ENCODE measurements around the gene GABRR1.

Gene GABRR1

GRCh38 chr6:89184344-89184743, 32.8 kb downstream of the GABRR1 start:
- no peaks in the 10 kb centered on the region for H3K9me2 ChIP-seq (ENCODE audit: low read depth, low read length)
- H2AFZ ChIP-seq (ENCODE audit: low read length) = no peak overlapping the region
- no peaks in the 10 kb centered on the region for H3F3A ChIP-seq (ENCODE audit: insufficient read depth, low read length)
- H3K9ac ChIP-seq (ENCODE audit: low read length) = no peak overlapping the region
- no peaks in the 10 kb centered on the region for H3K4me1 ChIP-seq (ENCODE audit: insufficient read depth, low read length, severe bottlenecking)
- no peaks in the 10 kb centered on the region for H3K9me3 ChIP-seq (ENCODE audit: low read length)
- no peaks in the 10 kb centered on the region for H3K79me2 ChIP-seq (ENCODE audit: insufficient read depth, low read length)
- TF ChIP-seq EZH2 (IDR thresholded peaks at IDR 0.05; ENCODE audit: borderline replicate concordance, low read length) (no peak), CTCF (IDR thresholded peaks at IDR 0.05; ENCODE audit: low read length) (no peak)
- no peak overlapping the region for H3K27ac ChIP-seq (ENCODE audit: low read depth, low read length, poor library complexity, severe bottlenecking)
- H4K20me1 ChIP-seq (ENCODE audit: insufficient read depth, low read length) = no peaks in the 10 kb centered on the region
- H3K4me2 ChIP-seq (ENCODE audit: low read length) = no peak overlapping the region
- no peaks in the 10 kb centered on the region; the same call in 1 of the 2 replicates for H3K27me3 ChIP-seq (ENCODE audit: insufficient read depth, low read length)
- no peak overlapping the region for H3K4me3 ChIP-seq (ENCODE audit: low read depth, low read length, poor library complexity, severe bottlenecking)
- no peaks in the 10 kb centered on the region for H3K36me3 ChIP-seq (ENCODE audit: insufficient read depth, low read length)

GRCh38 chr6:89183294-89183693, 33.9 kb downstream of the GABRR1 start:
- Histone ChIP-seq H3K4me3 (ENCODE audit: low read depth, low read length, poor library complexity, severe bottlenecking) (no peak overlapping the region), H3K27me3 (ENCODE audit: insufficient read depth, low read length) (no peaks in the 10 kb centered on the region; the same call in 1 of the 2 replicates), H2AFZ (ENCODE audit: low read length) (no peak overlapping the region), H3K9me2 (ENCODE audit: low read depth, low read length) (no peaks in the 10 kb centered on the region), H4K20me1 (ENCODE audit: insufficient read depth, low read length) (no peaks in the 10 kb centered on the region), H3K4me1 (ENCODE audit: insufficient read depth, low read length, severe bottlenecking) (no peaks in the 10 kb centered on the region), H3F3A (ENCODE audit: insufficient read depth, low read length) (no peaks in the 10 kb centered on the region), H3K36me3 (ENCODE audit: insufficient read depth, low read length) (no peaks in the 10 kb centered on the region), H3K79me2 (ENCODE audit: insufficient read depth, low read length) (no peaks in the 10 kb centered on the region), H3K9ac (ENCODE audit: low read length) (no peak overlapping the region), H3K4me2 (ENCODE audit: low read length) (no peak overlapping the region), H3K27ac (ENCODE audit: low read depth, low read length, poor library complexity, severe bottlenecking) (no peak overlapping the region), H3K9me3 (ENCODE audit: low read length) (no peaks in the 10 kb centered on the region)
- no peak for TF ChIP-seq EZH2 (IDR thresholded peaks at IDR 0.05; ENCODE audit: borderline replicate concordance, low read length)

- no peak overlapping the region for H2AFZ ChIP-seq (ENCODE audit: low read length)
- no peak overlapping the region for H3K27ac ChIP-seq (ENCODE audit: low read depth, low read length, poor library complexity, severe bottlenecking)
- no peaks in the 10 kb centered on the region for H3K9me3 ChIP-seq (ENCODE audit: low read length)
- no peak for TF ChIP-seq CTCF (IDR thresholded peaks at IDR 0.05; ENCODE audit: low read length)
- TF ChIP-seq EZH2 (IDR thresholded peaks at IDR 0.05; ENCODE audit: borderline replicate concordance, low read length) = no peak
- no peaks in the 10 kb centered on the region for H3K79me2 ChIP-seq (ENCODE audit: insufficient read depth, low read length)
- no peaks in the 10 kb centered on the region for H4K20me1 ChIP-seq (ENCODE audit: insufficient read depth, low read length)
- H3K27me3 ChIP-seq (ENCODE audit: insufficient read depth, low read length) = no peaks in the 10 kb centered on the region; the same call in 1 of the 2 replicates
- H3K9ac ChIP-seq (ENCODE audit: low read length) = no peak overlapping the region
- no peaks in the 10 kb centered on the region for H3K36me3 ChIP-seq (ENCODE audit: insufficient read depth, low read length)
- H3K4me3 ChIP-seq (ENCODE audit: low read depth, low read length, poor library complexity, severe bottlenecking) = no peak overlapping the region
- no peaks in the 10 kb centered on the region for H3K9me2 ChIP-seq (ENCODE audit: low read depth, low read length)
- H3K4me2 ChIP-seq (ENCODE audit: low read length) = no peak overlapping the region
- no peaks in the 10 kb centered on the region for H3K4me1 ChIP-seq (ENCODE audit: insufficient read depth, low read length, severe bottlenecking)
- H3F3A ChIP-seq (ENCODE audit: insufficient read depth, low read length) = no peaks in the 10 kb centered on the region
These were observed 36.2 kb downstream of the GABRR1 start for GRCh38 chr6:89180971-89181370.

- Histone ChIP-seq H3K4me1 (ENCODE audit: insufficient read depth, low read length, severe bottlenecking) (no peaks in the 10 kb centered on the region), H4K20me1 (ENCODE audit: insufficient read depth, low read length) (no peaks in the 10 kb centered on the region), H3K4me3 (ENCODE audit: low read depth, low read length, poor library complexity, severe bottlenecking) (no peak overlapping the region), H3F3A (ENCODE audit: insufficient read depth, low read length) (no peaks in the 10 kb centered on the region), H3K9ac (ENCODE audit: low read length) (no peak overlapping the region), H3K36me3 (ENCODE audit: insufficient read depth, low read length) (no peaks in the 10 kb centered on the region), H3K9me2 (ENCODE audit: low read depth, low read length) (no peaks in the 10 kb centered on the region), H3K4me2 (ENCODE audit: low read length) (no peak overlapping the region), H3K9me3 (ENCODE audit: low read length) (no peaks in the 10 kb centered on the region), H2AFZ (ENCODE audit: low read length) (no peak overlapping the region), H3K79me2 (ENCODE audit: insufficient read depth, low read length) (no peaks in the 10 kb centered on the region), H3K27me3 (ENCODE audit: insufficient read depth, low read length) (no peaks in the 10 kb centered on the region; the same call in 1 of the 2 replicates), H3K27ac (ENCODE audit: low read depth, low read length, poor library complexity, severe bottlenecking) (no peak overlapping the region)
- no peak for TF ChIP-seq EZH2 (IDR thresholded peaks at IDR 0.05; ENCODE audit: borderline replicate concordance, low read length)
- no peak for TF ChIP-seq CTCF (IDR thresholded peaks at IDR 0.05; ENCODE audit: low read length)
These were observed 37.0 kb downstream of the GABRR1 start for GRCh38 chr6:89180112-89180511.
